GM18511 (cell line): Measurements from ENCODE around the gene UBTF.

ENCODE experiments used
- ATAC-seq: cut with Tn5 transposase; IDR thresholded peaks from one replicate; pipeline ENCODE4 v1.9.1; 2021; ENCODE audit warnings: mild to moderate bottlenecking, moderate library complexity; ENCODE audit not compliant: unreplicated experiment

UBTF gene

GRCh38 chr17:44170499-44171201 lies 48.8 kb downstream of the UBTF start, which contains the start of gene ASB16:
Gene ASB16 (plus strand): TSS chr17:44170704. CDS start chr17:44170790, 86 bp downstream.
- no peak for ATAC-seq

- ATAC-seq, result no peak
Observed at GRCh38 chr17:44170135-44170498, 49.4 kb downstream of the UBTF start.

- no peak for ATAC-seq
Observed at GRCh38 chr17:44167181-44167861, 52.2 kb downstream of the UBTF start.

DNA sequence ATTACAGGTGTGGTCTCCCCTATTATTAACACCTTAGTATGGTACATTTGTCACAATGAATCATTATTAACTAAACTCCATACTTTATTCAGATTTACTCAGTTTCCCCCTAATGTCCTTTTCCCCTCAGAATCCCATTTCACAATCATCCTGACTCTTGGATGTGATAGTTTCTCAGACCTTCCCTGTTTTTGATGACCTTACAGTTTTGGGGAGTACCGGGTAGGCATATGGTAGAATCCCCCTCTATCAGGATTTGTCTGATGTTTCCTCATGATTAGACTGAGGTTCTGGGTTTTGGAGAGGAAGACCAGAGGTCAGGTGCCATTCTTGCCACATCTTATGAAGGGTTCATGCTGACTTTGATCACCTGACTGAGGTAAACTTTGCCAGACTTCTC lies 55.0 kb downstream of the UBTF start:
- no peak for ATAC-seq

DNA sequence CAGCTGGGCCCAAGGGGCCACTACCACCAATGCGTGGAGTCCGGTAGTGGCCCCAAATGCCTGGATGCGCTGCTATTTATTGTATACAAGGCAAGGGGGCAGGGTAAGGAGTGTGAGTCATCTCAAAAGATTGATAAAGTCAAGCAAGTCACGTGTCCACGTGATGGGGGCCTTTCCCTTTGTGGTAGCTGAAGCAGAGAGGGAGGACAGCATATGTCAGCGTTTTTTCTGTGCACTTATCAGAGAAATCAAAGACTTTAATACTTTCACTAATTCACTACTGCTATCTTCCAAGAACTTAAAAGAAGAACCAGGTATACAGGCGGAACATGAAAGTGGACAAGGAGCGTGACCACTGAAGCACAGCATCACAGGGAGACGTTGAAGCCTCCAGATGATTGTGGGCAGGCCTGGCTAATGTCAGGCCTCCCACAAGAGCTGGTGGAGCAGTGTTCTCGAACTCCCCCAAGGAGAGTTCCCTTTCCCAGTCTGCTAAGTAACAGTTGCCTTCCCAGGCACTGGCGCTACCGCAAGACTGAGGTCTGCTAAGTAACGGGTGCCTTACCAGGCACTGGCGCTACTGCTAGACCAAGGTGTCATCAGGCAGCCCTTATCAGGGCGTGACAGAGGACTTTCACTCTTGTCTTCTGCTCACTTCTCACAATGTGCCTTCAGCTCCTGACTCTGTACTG lies 59.8 kb downstream of the UBTF start:
- ATAC-seq, result no peak

DNA sequence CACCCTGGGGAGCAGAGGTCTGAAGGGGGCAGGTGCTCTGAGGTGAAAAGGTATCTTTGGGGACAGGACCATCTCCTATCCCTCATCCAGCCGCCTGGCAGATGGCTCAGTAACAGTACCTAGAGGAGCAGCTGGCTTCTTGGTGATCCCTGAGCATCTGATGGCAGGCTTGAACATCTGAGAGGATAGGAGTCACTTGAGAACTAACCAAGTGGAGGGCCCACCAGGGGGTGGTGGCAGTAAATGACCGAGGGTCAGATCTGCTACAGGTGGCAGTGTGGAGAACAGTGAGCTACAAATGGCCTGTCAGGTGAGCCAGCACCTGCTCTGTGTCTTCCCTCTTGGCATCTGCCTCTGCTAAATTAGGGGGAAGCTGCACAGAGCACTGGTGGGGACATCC lies 64.0 kb downstream of the UBTF start:
- no peak for ATAC-seq
